ENCODE measurements around the gene SMIM7. TPM values are rescaled to one million over a fixed set of nuclear protein-coding genes. Genes with fewer than 3 reads are reported as not detected.

The SMIM7 gene
- total RNA-seq, 6 experiments from 2014 or later, result 34.7 to 76.5 (median 41.2) TPM

GRCh38 chr19:16659464-16659831 is 496 bp downstream of the SMIM7 start:
- peaks cover 0 to 41% (median 7%) of the 10 kb centered on the region in 4 donors for H3K36me3 ChIP-seq
- H3K27me3 ChIP-seq, result no peaks in the 10 kb centered on the region
- ATAC-seq (no peak), DNase-seq (no peak)
- TF ChIP-seq CTCF (IDR thresholded peaks at IDR 0.05), result no peak
- no peak for TF ChIP-seq POLR2A (IDR thresholded peaks at IDR 0.05)
- H3K4me3 ChIP-seq, result peak overlapping the region; percentile 70 to 98 (median 88)
- intact Hi-C loops (cut with DNase I), result no loop called here
- H3K9me3 ChIP-seq, result no peaks in the 10 kb centered on the region
- WGBS (ENCODE audit: insufficient coverage, low coverage, low lambda C conversion rate, missing lambda C conversion rate), result 2% methylated on average over 12 of the region's 14 CpGs
- H3K4me1 ChIP-seq, result peaks cover 0 to 18% (median 3%) of the 10 kb centered on the region in 4 donors
- H3K27ac ChIP-seq, result peak overlapping the region in 2 of 3 donors; percentile 64 to 75

GRCh38 chr19:16657384-16657783 is 2.6 kb downstream of the SMIM7 start:
- WGBS (ENCODE audit: insufficient coverage, low coverage, low lambda C conversion rate, missing lambda C conversion rate), result 43% methylated on average over 1 of the region's 5 CpGs
- no peak overlapping the region for H3K27ac ChIP-seq
- no peaks in the 10 kb centered on the region for H3K9me3 ChIP-seq
- DNase-seq, result no peak
- no peak for ATAC-seq
- no peak overlapping the region for H3K4me3 ChIP-seq
- H3K27me3 ChIP-seq, result no peaks in the 10 kb centered on the region
- H3K4me1 ChIP-seq, result peaks cover 0 to 18% (median 3%) of the 10 kb centered on the region in 4 donors
- H3K36me3 ChIP-seq, result peaks cover 0 to 60% (median 17%) of the 10 kb centered on the region in 4 donors
- intact Hi-C loops (cut with DNase I), result no loop called here
- TF ChIP-seq CTCF (IDR thresholded peaks at IDR 0.05) (no peak), POLR2A (IDR thresholded peaks at IDR 0.05) (no peak)

GRCh38 chr19:16655727-16656126 is 4.2 kb downstream of the SMIM7 start:
- H3K4me1 ChIP-seq, result peaks cover 0 to 18% (median 3%) of the 10 kb centered on the region in 4 donors
- TF ChIP-seq CTCF (IDR thresholded peaks at IDR 0.05) (no peak), POLR2A (IDR thresholded peaks at IDR 0.05) (no peak)
- H3K36me3 ChIP-seq, result peaks cover 0 to 66% (median 20%) of the 10 kb centered on the region in 4 donors
- no peak overlapping the region for H3K4me3 ChIP-seq
- no peaks in the 10 kb centered on the region for H3K9me3 ChIP-seq
- DNase-seq (no peak), ATAC-seq (no peak)
- 83% methylated on average over 5 of the region's 11 CpGs for WGBS (ENCODE audit: insufficient coverage, low coverage, low lambda C conversion rate, missing lambda C conversion rate)
- no peak overlapping the region for H3K27ac ChIP-seq
- intact Hi-C loops (cut with DNase I), result no loop called here
- no peaks in the 10 kb centered on the region for H3K27me3 ChIP-seq

DNA sequence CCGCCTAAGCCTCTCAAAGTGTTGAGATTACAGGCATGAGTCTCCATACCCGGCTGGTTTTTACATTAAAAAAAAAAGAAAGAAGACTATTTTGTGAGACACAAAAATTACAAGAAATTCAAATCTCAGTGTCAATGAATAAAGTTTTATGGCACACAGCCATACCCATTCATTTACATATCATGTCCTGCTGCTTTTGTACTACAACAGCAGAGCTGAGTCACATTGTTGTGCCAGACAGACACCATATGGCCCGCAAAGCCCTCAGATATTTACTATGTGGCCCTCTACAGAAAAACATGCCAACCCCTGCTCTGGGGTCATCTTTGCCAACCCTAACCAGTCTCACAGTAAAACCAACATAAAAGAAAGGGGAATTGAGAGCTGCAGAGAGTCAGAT is 5.3 kb downstream of the SMIM7 start:
- no peak for TF ChIP-seq POLR2A (IDR thresholded peaks at IDR 0.05)
- no peak for TF ChIP-seq CTCF (IDR thresholded peaks at IDR 0.05)
- ATAC-seq (no peak), DNase-seq (no peak)
- no peaks in the 10 kb centered on the region for H3K9me3 ChIP-seq
- H3K36me3 ChIP-seq, result peaks cover 0 to 66% (median 20%) of the 10 kb centered on the region in 4 donors
- peaks cover 0 to 27% (median 3%) of the 10 kb centered on the region in 4 donors for H3K4me1 ChIP-seq
- no peak overlapping the region for H3K27ac ChIP-seq
- WGBS (ENCODE audit: insufficient coverage, low coverage, low lambda C conversion rate, missing lambda C conversion rate), result 100% methylated on average over 2 of the region's 3 CpGs
- H3K27me3 ChIP-seq, result no peaks in the 10 kb centered on the region
- intact Hi-C loops (cut with DNase I), result no loop called here
- no peak overlapping the region for H3K4me3 ChIP-seq

- peaks cover 0 to 69% (median 20%) of the 10 kb centered on the region in 4 donors for H3K36me3 ChIP-seq
Measured at GRCh38 chr19:16654140-16654539, 5.8 kb downstream of the SMIM7 start.

More at GRCh38 chr19:16654140-16654539, 5.8 kb downstream of the SMIM7 start:
- no CpG with 5 or more reads among the region's 3 CpGs for WGBS (ENCODE audit: insufficient coverage, low coverage, low lambda C conversion rate, missing lambda C conversion rate)
- DNase-seq (no peak), ATAC-seq (peak in 1 of 4 donors; percentile 27)
- no peaks in the 10 kb centered on the region for H3K27me3 ChIP-seq
- peaks cover 0 to 28% (median 2%) of the 10 kb centered on the region in 4 donors for H3K4me1 ChIP-seq
- H3K27ac ChIP-seq, result no peak overlapping the region
- TF ChIP-seq POLR2A (IDR thresholded peaks at IDR 0.05), result no peak
- no peak for TF ChIP-seq CTCF (IDR thresholded peaks at IDR 0.05)
- no peaks in the 10 kb centered on the region for H3K9me3 ChIP-seq
- intact Hi-C loops (cut with DNase I), result no loop called here
- H3K4me3 ChIP-seq, result no peak overlapping the region
